ENCODE results near the gene TPSG1.

DNA sequence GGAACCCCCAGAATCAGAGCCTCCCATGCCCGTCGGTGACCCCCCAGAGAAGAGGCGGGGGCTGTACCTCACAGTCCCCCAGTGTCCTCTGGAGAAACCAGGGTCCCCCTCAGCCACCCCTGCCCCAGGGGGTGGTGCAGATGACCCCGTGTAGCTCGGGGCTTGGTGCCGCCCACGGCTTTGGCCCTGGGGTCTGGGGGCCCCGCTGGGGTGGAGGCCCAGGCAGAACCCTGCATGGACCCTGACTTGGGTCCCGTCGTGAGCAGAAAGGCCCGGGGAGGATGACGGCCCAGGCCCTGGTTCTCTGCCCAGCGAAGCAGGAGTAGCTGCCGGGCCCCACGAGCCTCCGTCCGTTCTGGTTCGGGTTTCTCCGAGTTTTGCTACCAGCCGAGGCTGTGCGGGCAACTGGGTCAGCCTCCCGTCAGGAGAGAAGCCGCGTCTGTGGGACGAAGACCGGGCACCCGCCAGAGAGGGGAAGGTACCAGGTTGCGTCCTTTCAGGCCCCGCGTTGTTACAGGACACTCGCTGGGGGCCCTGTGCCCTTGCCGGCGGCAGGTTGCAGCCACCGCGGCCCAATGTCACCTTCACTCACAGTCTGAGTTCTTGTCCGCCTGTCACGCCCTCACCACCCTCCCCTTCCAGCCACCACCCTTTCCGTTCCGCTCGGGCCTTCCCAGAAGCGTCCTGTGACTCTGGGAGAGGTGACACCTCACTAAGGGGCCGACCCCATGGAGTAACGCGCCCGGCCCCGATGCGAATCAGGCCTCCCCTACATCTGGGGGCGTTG lies 4.0 kb downstream of the TPSG1 start:
- TF ChIP-seq, protein P1, sequence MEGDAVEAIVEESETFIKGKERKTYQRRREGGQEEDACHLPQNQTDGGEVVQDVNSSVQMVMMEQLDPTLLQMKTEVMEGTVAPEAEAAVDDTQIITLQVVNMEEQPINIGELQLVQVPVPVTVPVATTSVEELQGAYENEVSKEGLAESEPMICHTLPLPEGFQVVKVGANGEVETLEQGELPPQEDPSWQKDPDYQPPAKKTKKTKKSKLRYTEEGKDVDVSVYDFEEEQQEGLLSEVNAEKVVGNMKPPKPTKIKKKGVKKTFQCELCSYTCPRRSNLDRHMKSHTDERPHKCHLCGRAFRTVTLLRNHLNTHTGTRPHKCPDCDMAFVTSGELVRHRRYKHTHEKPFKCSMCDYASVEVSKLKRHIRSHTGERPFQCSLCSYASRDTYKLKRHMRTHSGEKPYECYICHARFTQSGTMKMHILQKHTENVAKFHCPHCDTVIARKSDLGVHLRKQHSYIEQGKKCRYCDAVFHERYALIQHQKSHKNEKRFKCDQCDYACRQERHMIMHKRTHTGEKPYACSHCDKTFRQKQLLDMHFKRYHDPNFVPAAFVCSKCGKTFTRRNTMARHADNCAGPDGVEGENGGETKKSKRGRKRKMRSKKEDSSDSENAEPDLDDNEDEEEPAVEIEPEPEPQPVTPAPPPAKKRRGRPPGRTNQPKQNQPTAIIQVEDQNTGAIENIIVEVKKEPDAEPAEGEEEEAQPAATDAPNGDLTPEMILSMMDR (conservative IDR thresholded peaks at IDR 0.05): no peak
- TF ChIP-seq ZFX (IDR thresholded peaks at IDR 0.05): no peak
